T-helper 2 cell treated with Interferon-gamma antibody and Interleukin-4, amounts not matched to agents 5 μg/mL and 100 μg/mL, for 36 hours (primary cell): ENCODE data around the gene KHSRP.

Source experiments
- DNase-seq: peaks from one replicate; pipeline ENCODE4 v3.0.0; 2021; ENCODE audit warnings: low spot score
- H3K27ac Mint-ChIP-seq: one replicate; pipeline ENCODE4 v1.8.0; 2021; ENCODE audit warnings: mild to moderate bottlenecking, mixed read lengths
- H3K27me3 Mint-ChIP-seq: one replicate; pipeline ENCODE4 v1.8.0; 2021; ENCODE audit warnings: low read depth, mixed read lengths
- H3K36me3 Mint-ChIP-seq: one replicate; pipeline ENCODE4 v1.8.0; 2021; ENCODE audit warnings: low read depth, mixed read lengths
- H3K4me1 Mint-ChIP-seq: one replicate; pipeline ENCODE4 v1.8.0; 2021; ENCODE audit warnings: low read depth, mixed read lengths
- H3K4me3 Mint-ChIP-seq: one replicate; pipeline ENCODE4 v1.8.0; 2022; ENCODE audit warnings: mild to moderate bottlenecking, moderate library complexity, mixed read lengths
- H3K9me3 Mint-ChIP-seq: one replicate; pipeline ENCODE4 v1.8.0; 2021; ENCODE audit warnings: mixed read lengths

Gene KHSRP

DNA sequence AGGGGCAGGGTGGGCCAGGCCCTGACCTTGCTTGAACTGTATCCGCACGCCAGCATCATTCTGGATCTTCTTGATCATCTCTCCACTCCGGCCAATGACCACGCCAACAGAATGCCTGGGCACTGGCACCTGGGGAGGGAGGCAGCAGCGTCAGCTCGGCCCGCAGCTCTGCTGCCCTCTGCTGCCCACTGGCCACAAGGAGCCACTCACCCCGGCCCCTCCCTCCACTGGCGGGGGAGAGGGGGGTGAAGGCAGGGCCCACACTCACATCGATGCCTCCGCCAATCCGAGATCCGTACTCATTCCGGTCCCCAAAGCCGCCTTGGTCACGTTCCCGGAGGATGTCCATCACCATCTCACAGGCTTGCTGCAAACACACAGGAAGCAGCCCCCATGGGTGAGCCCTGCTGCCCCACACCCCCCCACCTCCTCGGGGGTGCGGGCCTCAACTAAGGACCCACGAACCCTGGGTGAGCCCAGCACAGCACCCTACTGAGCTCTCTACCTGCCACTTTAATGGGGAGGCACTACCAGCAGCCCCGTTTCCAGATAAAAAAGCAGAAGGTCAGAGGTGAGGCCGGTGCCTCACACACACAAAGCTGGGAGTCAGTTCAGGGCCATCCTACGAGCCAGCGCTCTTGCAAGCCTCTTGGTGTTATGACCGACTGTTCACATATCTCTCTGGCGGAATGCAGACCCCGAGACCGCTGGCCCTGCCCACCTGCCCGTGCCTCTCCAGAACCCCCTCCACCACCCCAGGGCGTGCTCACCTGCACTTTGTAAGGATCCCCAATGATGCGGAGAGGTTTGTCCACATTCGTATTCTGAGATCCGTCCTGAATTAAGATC, 6.7 kb downstream of the KHSRP start:
- Mint-ChIP-seq H3K36me3 (peaks cover 56% of the 10 kb centered on the region), H3K4me1 (peaks cover 10% of the 10 kb centered on the region), H3K27ac (no peak overlapping the region), H3K4me3 (no peak overlapping the region), H3K9me3 (no peaks in the 10 kb centered on the region), H3K27me3 (no peaks in the 10 kb centered on the region)
- DNase-seq, result no peak

DNA sequence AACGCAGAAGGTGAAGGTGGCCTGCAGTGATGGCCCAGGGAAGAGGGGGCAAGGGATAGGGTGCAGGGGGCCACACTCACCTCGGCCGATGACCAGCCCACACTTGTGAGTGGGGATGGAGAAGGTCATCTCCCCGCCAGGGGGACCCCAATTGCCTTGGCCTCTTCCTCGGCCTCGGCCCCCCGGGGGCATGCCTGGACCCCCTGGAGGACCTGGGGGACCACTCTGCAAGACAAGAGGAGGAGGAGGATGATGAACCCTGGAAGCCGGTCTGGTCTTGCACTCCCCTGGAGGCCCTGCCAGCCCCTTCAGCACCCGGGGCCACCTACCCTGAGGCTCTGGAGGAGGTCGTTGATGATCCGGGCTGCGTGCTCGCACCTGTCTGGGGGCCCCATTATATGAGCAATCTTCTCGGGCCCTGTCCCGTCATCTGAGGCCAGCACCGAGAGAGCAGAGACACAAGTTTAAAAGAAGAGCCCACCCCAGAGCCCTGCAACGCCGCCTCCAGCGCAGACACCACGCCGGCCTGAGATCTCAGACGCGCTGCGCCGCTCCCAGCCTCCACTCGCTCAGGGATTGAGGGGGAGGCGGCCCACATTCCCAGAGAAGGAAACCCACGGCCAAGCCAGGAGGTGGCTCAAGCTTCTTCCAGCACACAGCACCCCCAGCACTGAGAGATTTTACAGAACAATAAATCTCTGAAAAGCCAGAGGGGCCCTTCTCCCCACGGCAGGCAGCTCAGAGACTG, 7.8 kb downstream of the KHSRP start:
- H3K4me1 Mint-ChIP-seq, result peaks cover 1% of the 10 kb centered on the region
- H3K9me3 Mint-ChIP-seq, result no peaks in the 10 kb centered on the region
- no peak overlapping the region for H3K27ac Mint-ChIP-seq
- H3K36me3 Mint-ChIP-seq, result peaks cover 49% of the 10 kb centered on the region
- no peaks in the 10 kb centered on the region for H3K27me3 Mint-ChIP-seq
- DNase-seq, result no peak
- no peak overlapping the region for H3K4me3 Mint-ChIP-seq

DNA sequence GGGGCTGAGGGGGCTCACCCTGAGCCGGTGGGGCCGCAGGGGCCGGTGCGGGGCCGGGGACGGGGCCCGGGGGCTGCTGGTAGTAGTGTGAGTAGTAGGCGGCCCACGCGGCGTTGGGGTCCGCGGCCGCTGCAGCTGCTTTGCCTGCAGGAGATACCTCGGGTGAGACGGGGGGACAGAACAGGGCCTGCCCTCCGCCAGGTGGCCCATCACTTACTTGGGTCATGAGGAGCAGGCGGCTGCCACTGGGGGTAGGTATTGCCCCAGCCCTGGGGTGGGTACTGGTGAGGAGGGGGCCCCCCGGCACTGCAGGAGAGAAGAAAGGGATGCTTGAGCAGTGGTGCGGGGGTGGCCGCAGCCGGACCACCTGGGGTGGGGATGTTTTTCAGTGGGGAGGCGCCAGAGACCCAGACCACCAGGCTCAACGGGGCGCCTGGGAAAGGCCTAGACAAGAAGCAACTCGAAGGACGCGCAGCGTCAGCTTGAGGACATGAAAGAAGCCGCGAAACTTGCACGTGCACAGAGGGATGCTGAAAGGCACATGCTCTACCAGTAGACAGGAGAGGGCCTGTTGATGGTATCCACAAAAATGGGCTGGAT, 8.9 kb downstream of the KHSRP start:
- Mint-ChIP-seq H3K27me3 (no peaks in the 10 kb centered on the region), H3K4me3 (no peak overlapping the region), H3K27ac (no peak overlapping the region), H3K9me3 (no peaks in the 10 kb centered on the region), H3K36me3 (peaks cover 44% of the 10 kb centered on the region), H3K4me1 (peaks cover 1% of the 10 kb centered on the region)
- DNase-seq, result no peak

- Mint-ChIP-seq H3K9me3 (no peaks in the 10 kb centered on the region), H3K27ac (no peak overlapping the region), H3K27me3 (no peaks in the 10 kb centered on the region), H3K4me1 (peaks cover 1% of the 10 kb centered on the region), H3K4me3 (no peak overlapping the region), H3K36me3 (peaks cover 39% of the 10 kb centered on the region)
- no peak for DNase-seq
Observed at GRCh38 chr19:6414793-6415590, 9.6 kb downstream of the KHSRP start.

- Mint-ChIP-seq H3K4me1 (no peaks in the 10 kb centered on the region), H3K4me3 (no peak overlapping the region), H3K36me3 (peaks cover 33% of the 10 kb centered on the region), H3K27me3 (no peaks in the 10 kb centered on the region), H3K27ac (no peak overlapping the region), H3K9me3 (no peaks in the 10 kb centered on the region)
- DNase-seq, result no peak
Observed at GRCh38 chr19:6413721-6414643, 10.6 kb downstream of the KHSRP start.

GRCh38 chr19:6413291-6413690, 11.3 kb downstream of the KHSRP start:
- Mint-ChIP-seq H3K4me3 (no peak overlapping the region), H3K36me3 (peaks cover 26% of the 10 kb centered on the region), H3K9me3 (no peaks in the 10 kb centered on the region), H3K27ac (no peak overlapping the region), H3K27me3 (no peaks in the 10 kb centered on the region), H3K4me1 (no peaks in the 10 kb centered on the region)
- DNase-seq, result no peak

DNA sequence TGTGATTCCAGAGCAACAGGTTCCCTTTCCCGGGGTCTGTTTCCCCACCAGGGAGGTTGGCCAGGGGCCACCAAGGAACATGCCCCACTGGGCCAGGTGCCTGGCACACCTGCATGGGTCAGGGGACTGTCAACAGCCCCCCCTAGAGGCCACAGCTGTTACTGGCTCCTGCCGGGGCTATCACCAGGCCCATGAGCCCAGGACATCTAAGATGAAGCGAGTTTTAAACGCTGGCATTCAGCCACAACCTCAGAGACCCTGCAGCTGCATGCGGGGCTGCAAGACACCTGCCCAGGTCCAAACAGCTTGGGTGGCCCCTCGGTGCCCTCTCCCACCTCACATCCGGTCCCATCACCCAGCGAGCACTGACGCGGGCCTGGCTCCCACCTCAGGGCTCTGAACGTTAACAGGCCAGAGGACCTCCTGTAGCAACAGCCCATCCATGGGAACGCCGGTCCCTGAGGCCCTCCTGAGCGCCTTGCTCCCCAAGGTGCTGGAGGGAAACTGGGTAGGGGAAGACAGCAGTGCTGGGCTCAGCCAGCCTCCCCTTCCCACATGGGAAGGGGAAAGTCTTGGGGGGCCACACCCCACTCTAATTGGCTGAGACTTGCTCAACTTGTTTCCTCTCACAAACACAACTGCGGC, 12.0 kb downstream of the KHSRP start:
- Mint-ChIP-seq H3K9me3 (no peaks in the 10 kb centered on the region), H3K4me1 (no peaks in the 10 kb centered on the region), H3K4me3 (no peak overlapping the region), H3K27me3 (no peaks in the 10 kb centered on the region), H3K36me3 (peaks cover 22% of the 10 kb centered on the region), H3K27ac (no peak overlapping the region)
- no peak for DNase-seq

GRCh38 chr19:6412061-6412446, 12.6 kb downstream of the KHSRP start:
- H3K27me3 Mint-ChIP-seq, result no peaks in the 10 kb centered on the region
- DNase-seq, result no peak
- H3K4me3 Mint-ChIP-seq, result no peak overlapping the region
- H3K36me3 Mint-ChIP-seq, result peaks cover 20% of the 10 kb centered on the region
- no peaks in the 10 kb centered on the region for H3K9me3 Mint-ChIP-seq
- no peak overlapping the region for H3K27ac Mint-ChIP-seq
- no peaks in the 10 kb centered on the region for H3K4me1 Mint-ChIP-seq

DNA sequence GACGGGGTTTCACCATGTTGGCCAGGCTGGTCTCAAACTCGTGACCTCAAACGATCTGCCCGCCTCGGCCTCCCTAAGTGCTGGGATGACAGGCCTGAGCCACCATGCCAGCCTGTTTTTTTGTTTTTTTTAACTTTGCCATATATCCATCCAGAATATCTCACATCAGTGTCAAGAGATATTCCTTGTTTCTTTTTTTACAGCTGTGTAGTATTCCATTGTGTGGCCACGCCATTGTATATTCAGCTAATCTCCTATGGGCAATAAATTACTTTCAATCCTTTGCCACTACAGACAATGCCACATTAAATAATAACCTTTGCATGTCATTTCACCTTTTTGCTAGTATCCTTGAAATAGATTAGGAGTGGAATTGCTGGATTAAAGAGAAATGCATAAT, 15.3 kb downstream of the KHSRP start:
- H3K9me3 Mint-ChIP-seq, result no peaks in the 10 kb centered on the region
- no peaks in the 10 kb centered on the region for H3K27me3 Mint-ChIP-seq
- DNase-seq, result no peak
- no peak overlapping the region for H3K4me3 Mint-ChIP-seq
- H3K36me3 Mint-ChIP-seq, result peaks cover 10% of the 10 kb centered on the region
- H3K27ac Mint-ChIP-seq, result no peak overlapping the region
- H3K4me1 Mint-ChIP-seq, result no peaks in the 10 kb centered on the region

GRCh38 chr19:6406401-6406800, 18.2 kb downstream of the KHSRP start:
- Mint-ChIP-seq H3K36me3 (no peaks in the 10 kb centered on the region), H3K9me3 (no peaks in the 10 kb centered on the region), H3K27ac (no peak overlapping the region), H3K27me3 (no peaks in the 10 kb centered on the region), H3K4me1 (no peaks in the 10 kb centered on the region), H3K4me3 (no peak overlapping the region)
- no peak for DNase-seq

DNA sequence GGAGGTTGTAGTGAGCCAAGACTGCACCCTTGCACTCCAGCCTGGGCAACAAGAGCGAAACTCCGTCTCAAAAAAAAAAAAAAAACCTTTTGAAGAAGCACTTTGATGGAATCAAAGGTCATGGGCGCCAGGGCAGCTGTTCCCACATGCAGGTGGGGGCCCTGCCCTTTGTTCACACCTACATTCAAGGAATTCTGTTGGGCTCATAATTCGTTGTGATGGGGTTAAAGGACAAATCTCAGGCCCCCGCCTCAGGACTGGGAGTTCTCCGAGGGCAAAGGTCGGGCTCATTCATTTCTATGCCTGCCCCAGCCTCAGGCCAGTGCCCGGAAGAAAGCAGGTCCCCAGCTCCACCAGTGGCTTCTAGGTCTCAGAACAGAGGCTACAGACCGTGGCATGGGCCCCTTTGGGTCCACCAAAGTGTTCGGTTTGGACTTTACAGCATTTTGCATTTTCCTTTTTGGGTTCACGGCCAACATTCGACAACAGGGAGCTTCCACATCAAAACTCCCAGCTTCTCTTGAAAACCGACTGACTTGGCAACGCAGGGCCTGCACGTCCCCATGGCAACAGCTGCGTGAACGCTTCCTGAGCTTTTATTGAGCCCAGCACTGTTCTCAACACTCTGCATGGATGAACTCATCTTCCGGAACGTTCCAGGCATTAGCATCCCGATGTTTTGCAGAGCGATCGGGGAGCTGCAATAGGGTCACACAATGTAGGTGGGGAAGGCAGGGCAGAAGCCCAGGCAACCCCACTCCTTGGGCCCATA, 21.6 kb downstream of the KHSRP start:
- no peaks in the 10 kb centered on the region for H3K36me3 Mint-ChIP-seq
- no peaks in the 10 kb centered on the region for H3K4me1 Mint-ChIP-seq
- H3K27me3 Mint-ChIP-seq, result no peaks in the 10 kb centered on the region
- no peak overlapping the region for H3K4me3 Mint-ChIP-seq
- DNase-seq, result no peak
- no peaks in the 10 kb centered on the region for H3K9me3 Mint-ChIP-seq
- no peak overlapping the region for H3K27ac Mint-ChIP-seq

- H3K4me3 Mint-ChIP-seq, result no peak overlapping the region
- H3K36me3 Mint-ChIP-seq, result no peaks in the 10 kb centered on the region
- DNase-seq, result no peak
- H3K27ac Mint-ChIP-seq, result no peak overlapping the region
- no peaks in the 10 kb centered on the region for H3K4me1 Mint-ChIP-seq
- H3K27me3 Mint-ChIP-seq, result no peaks in the 10 kb centered on the region
- H3K9me3 Mint-ChIP-seq, result no peaks in the 10 kb centered on the region
Observed at GRCh38 chr19:6402058-6402457, 22.6 kb downstream of the KHSRP start.
